Tibial nerve (tissue), 4 donors: Measurements from ENCODE around the gene LIAS. TPM values are rescaled to one million over a fixed set of nuclear protein-coding genes. Genes with fewer than 3 reads are reported as not detected.

Experiments
- DNase-seq, 2 donors: peaks; one replicate each; pipeline ENCODE4 v3.0.0-alpha.2; 2019; ENCODE audit warnings: low spot score in 2 of 2
- H3K27ac ChIP-seq, 4 donors: fragments of 200-600 bp; sonication (generic) in 3 of 4; one replicate each; pipeline ENCODE4 v1.5.1; 2017 to 2019; ENCODE audit warnings: mild to moderate bottlenecking in 1 of 4
- H3K27me3 ChIP-seq, 2 donors: fragments of 200-600 bp; sonication (generic) in 1 of 2; one replicate each; pipeline versions ENCODE4 v1.5.1 to v1.6.0; 2017 to 2019
- H3K36me3 ChIP-seq, 3 donors: fragments of 200-600 bp; sonication (generic); one replicate each; pipeline ENCODE4 v1.5.1; 2018 to 2019
- H3K4me1 ChIP-seq, 4 donors: fragments of 200-600 bp; sonication (generic) in 3 of 4; one replicate each; pipeline ENCODE4 v1.5.1; 2017 to 2019
- H3K4me3 ChIP-seq, 4 donors: fragments of 200-600 bp; sonication (generic) in 3 of 4; one replicate each; pipeline ENCODE4 v1.5.1; 2017 to 2019; ENCODE audit warnings: mild to moderate bottlenecking in 1 of 4, moderate library complexity in 1 of 4
- H3K9me3 ChIP-seq, 4 donors: fragments of 200-600 bp; sonication (generic) in 3 of 4; one replicate each; pipeline ENCODE4 v1.5.1; 2017 to 2019
- EP300 ChIP-seq, 2 donors: sonication (generic); formaldehyde crosslinking; IDR thresholded peaks; one replicate each; pipeline ENCODE4 v1.6.1; 2017; ENCODE audit warnings: antibody characterized with exemption in 2 of 2, mild to moderate bottlenecking in 1 of 2
- POLR2A ChIP-seq, 2 donors: fragments of 450-650 bp; IDR thresholded peaks; one replicate each; pipeline ENCODE4 v1.6.1; 2017; ENCODE audit warnings: antibody characterized with exemption in 2 of 2, mild to moderate bottlenecking in 2 of 2, moderate library complexity in 2 of 2
- WGBS, 2 donors: methylation state at CpG; one replicate each; pipeline ENCODE4 v1.1.5; 2018; 5-methylcytosine and 5-hydroxymethylcytosine counted together
- small RNA-seq: library from RNA; depleted of rRNA; stranded (forward); fragments of <200 nt; gene quantifications from one replicate; pipeline ENCODE3, GENCODE V24; 2016
- total RNA-seq, 4 donors: library from RNA; depleted of rRNA; stranded (reverse); fragments of >200 nt; gene quantifications; one replicate each; pipeline ENCODE4 v1.1.0, GENCODE V29; 2016
- TF ChIP-seq, protein P1 (sequence below), 5 experiments: fragments of 200-600 bp in 3 of 5; fragments of 450-650 bp in 2 of 5; sonication (generic) in 3 of 5; IDR thresholded peaks; one replicate each; pipeline ENCODE4 v1.5.1; 2016 to 2019; ENCODE audit warnings: antibody characterized with exemption in 5 of 5, mild to moderate bottlenecking in 3 of 5, moderate library complexity in 2 of 5

The LIAS gene
- total RNA-seq, 4 donors from 2014 or later = 9.3 to 11.2 (median 11.0) TPM

DNA sequence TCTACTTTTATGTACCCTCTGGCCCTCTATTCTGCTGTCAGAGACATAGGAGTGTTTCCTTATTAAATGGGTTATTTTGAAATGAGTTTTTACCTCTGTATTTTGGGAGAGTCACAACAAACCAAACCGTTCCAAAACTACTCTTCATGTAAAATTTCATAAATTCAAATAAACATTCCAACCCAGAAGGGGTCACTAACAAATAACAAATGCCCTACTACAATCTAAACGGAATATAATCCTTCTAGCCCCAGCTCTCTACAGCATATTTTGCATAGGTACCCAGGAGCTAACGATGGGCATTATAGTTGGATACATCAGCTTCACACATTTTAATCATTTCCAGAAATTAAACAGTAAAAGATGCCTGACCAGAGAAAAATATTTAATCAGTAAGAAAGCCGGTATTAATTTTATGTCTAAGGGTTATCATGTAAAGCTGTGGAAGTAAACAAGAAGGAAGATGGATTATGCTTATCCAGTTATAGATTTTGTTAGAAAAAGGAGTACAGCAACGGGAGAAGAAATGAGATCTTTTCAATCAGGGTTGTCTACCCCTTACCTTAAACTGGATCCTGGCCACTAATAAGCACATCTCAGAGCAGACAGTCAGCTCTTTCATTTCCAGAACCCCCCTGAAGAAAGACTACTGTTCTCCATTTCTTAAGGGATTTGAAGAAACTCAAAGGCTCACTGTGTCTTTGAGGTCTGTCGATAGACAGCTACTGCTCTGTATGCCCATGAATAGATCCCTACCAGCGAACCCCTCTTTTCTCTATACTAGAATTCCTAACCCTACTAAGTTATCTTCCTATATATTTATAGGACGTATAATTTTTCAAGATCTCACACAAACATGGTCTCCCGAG, 67.2 kb downstream of the LIAS start:
- DNase-seq = no peak
- H3K27ac ChIP-seq = peak overlapping the region; percentile 85 to 96 (median 92)
- 11 to 16% methylated on average over 9 of the region's 9 CpGs for WGBS, 2 donors
- H3K4me3 ChIP-seq = peak overlapping the region; percentile 66 to 91 (median 86)
- no peaks in the 10 kb centered on the region for H3K27me3 ChIP-seq
- H3K4me1 ChIP-seq = peaks cover 0 to 57% (median 11%) of the 10 kb centered on the region in 4 donors
- H3K36me3 ChIP-seq = peaks cover 0 to 9% (median 0%) of the 10 kb centered on the region in 3 donors
- TF ChIP-seq, protein P1, sequence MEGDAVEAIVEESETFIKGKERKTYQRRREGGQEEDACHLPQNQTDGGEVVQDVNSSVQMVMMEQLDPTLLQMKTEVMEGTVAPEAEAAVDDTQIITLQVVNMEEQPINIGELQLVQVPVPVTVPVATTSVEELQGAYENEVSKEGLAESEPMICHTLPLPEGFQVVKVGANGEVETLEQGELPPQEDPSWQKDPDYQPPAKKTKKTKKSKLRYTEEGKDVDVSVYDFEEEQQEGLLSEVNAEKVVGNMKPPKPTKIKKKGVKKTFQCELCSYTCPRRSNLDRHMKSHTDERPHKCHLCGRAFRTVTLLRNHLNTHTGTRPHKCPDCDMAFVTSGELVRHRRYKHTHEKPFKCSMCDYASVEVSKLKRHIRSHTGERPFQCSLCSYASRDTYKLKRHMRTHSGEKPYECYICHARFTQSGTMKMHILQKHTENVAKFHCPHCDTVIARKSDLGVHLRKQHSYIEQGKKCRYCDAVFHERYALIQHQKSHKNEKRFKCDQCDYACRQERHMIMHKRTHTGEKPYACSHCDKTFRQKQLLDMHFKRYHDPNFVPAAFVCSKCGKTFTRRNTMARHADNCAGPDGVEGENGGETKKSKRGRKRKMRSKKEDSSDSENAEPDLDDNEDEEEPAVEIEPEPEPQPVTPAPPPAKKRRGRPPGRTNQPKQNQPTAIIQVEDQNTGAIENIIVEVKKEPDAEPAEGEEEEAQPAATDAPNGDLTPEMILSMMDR (IDR thresholded peaks at IDR 0.05) = no peak
- TF ChIP-seq POLR2A (IDR thresholded peaks at IDR 0.05) = no peak
- no peak for TF ChIP-seq EP300 (IDR thresholded peaks at IDR 0.05)
- no peaks in the 10 kb centered on the region for H3K9me3 ChIP-seq

DNA sequence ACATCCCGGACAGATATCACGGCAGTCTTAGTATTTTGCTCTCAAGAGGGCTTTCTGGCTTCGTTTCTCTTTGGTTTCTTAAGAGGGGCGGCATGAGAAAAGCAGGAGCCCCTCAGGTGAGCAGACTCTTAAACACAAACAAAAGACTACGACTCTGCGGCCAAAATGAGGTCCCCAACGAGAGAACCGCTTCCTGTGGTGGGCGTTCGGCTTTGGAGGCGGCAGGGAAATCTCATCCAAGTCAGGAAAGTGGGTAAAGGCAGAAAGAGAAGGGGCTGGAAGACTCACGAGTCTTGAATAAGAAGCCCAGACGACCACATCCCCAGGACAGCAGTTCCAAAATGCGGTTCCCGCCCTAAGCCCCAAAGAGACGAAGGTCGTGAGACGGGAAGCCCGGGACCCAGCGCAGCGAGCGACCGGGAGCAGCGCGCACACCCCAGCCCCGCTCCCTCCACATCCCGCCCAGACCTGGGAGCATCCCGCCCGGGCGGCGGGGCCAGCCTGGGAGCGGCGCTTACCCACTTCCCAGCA, 68.0 kb downstream of the LIAS start:
- H3K9me3 ChIP-seq = no peaks in the 10 kb centered on the region
- peak overlapping the region; percentile 66 to 91 (median 86) for H3K4me3 ChIP-seq
- peak overlapping the region; percentile 85 to 96 (median 92) for H3K27ac ChIP-seq
- DNase-seq = peak in 1 of 2 donors; percentile 18
- H3K36me3 ChIP-seq = peaks cover 0 to 17% (median 0%) of the 10 kb centered on the region in 3 donors
- no peaks in the 10 kb centered on the region for H3K27me3 ChIP-seq
- TF ChIP-seq EP300 (IDR thresholded peaks at IDR 0.05) = no peak
- TF ChIP-seq, protein P1 (IDR thresholded peaks at IDR 0.05) = no peak
- TF ChIP-seq POLR2A (IDR thresholded peaks at IDR 0.05) = no peak
- H3K4me1 ChIP-seq = peaks cover 0 to 50% (median 11%) of the 10 kb centered on the region in 4 donors
- 0 to 1% methylated on average over 15 to 33 of the region's 33 CpGs for WGBS, 2 donors

DNA sequence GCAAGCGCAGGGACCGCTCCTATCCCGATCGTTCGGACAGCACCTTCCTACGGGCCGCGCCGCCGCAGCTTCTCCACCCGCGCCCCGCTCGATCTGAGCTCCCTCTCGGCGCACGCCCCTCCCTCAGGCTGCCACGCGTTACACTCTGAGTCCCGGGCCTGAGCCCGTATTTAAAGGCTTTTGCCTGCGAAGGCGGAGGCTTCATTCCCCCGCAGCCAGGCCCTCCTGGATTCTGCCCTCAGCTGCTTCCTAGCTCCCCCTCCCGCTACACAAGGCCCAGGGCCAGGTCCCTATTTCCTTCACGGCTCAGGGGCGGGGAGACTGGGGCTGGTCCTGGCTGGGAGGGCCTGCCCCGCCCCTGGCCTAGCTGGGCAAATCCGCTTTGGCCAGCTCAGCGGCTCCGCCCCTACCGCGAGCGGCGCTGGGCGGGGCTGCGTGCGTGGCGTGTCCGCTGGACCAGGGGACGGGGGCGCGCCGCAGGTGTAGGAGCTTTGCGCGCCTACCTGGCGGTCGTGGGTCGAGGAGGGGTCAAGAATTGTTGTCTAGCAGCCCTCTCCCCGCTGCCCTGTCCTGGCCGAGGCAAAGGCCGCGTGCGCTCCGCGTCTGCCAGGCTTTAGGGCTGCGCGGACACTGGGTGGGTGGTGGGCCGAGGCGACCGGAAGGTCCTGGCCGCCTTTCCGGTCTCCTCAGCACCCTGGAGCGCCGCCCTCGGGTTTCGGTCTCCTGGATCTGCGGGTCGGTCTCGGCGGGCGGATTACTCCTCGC, 68.6 kb downstream of the LIAS start, which contains the start of gene UGDH:
UGDH (minus strand) TSS at position 144 of the 765 bp plus-strand sequence. CDS start 5,927 bp downstream, outside the sequence.
- H3K27ac ChIP-seq = peak within 1 kb of the TSS; percentile 90 to 96 (median 92)
- H3K4me1 ChIP-seq = peaks cover 0 to 44% (median 11%) of the 10 kb centered on the region in 4 donors
- 0 to 1% methylated on average over 25 to 56 of the region's 73 CpGs for WGBS, 2 donors
- H3K9me3 ChIP-seq = no peaks in the 10 kb centered on the region
- peaks cover 0 to 24% (median 0%) of the 10 kb centered on the region in 3 donors for H3K36me3 ChIP-seq
- TF ChIP-seq, protein P1 (IDR thresholded peaks at IDR 0.05) = peak in 3 of 5 experiments; percentile 16 to 48 (median 29)
- TF ChIP-seq POLR2A (IDR thresholded peaks at IDR 0.05) = peak; percentile 67 to 94
- peak; percentile 51 to 98 for TF ChIP-seq EP300 (IDR thresholded peaks at IDR 0.05)
- no peaks in the 10 kb centered on the region for H3K27me3 ChIP-seq
- DNase-seq = peak; percentile 94
- H3K4me3 ChIP-seq = peak within 1 kb of the TSS; percentile 66 to 91 (median 86)

DNA sequence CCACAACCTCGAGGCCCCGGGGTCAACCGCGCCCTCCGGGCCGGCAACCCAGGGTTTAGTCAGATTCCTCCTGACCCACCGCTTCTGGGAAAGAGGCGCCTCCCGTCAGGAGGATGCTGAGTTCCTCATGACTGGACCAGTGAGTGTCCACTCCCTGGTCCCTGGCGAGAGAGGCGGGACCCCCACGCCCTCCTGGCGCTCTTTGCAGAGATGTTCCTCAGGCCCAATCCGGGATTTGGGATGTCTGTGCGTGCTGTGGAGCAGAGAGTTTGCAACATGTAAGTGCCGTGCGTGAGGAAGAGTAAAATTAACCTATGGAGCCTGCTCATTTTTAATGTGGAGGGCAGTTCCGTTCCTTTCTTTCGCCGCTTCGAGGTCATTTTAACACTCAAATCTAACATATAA, 69.2 kb downstream of the LIAS start:
- TF ChIP-seq, protein P1 (IDR thresholded peaks at IDR 0.05) = peak in 1 of 5 experiments; percentile 0
- TF ChIP-seq EP300 (IDR thresholded peaks at IDR 0.05) = no peak
- Histone ChIP-seq H3K9me3 (no peaks in the 10 kb centered on the region), H3K27ac (peak overlapping the region; percentile 90 to 96 (median 92)), H3K36me3 (peaks cover 0 to 29% (median 0%) of the 10 kb centered on the region in 3 donors), H3K4me1 (peaks cover 0 to 42% (median 11%) of the 10 kb centered on the region in 4 donors), H3K27me3 (no peaks in the 10 kb centered on the region), H3K4me3 (peak overlapping the region; percentile 66 to 91 (median 86))
- peak; percentile 61 to 78 for DNase-seq
- 1 to 8% methylated on average over 12 to 18 of the region's 21 CpGs for WGBS, 2 donors

Small RNA genes lying within 50 kb of the gene (small RNA-seq; reads per million reads assigned to genes)
- gene MIR5591 (not detected), gene RF00019 (not detected)

Other genes starting within 250 kb of the LIAS start
- gene RFC1, start 92.7 kb upstream of the LIAS start, total RNA-seq = 10 to 100 TPM; 23.3 to 85.9 (median 38.5) TPM
- gene KLB, start 52.1 kb upstream of the LIAS start, total RNA-seq = 10 to 100 TPM in 1 of 4 donors, 1 to 10 TPM in 3; 1.6 to 10.2 (median 3.4) TPM
- gene RPL9, start 134 bp upstream of the LIAS start, total RNA-seq = 1,000 to 10,000 TPM; 2,396 to 3,997 (median 2,918) TPM
- 100 to 1,000 TPM in 1 of 4 donors, 10 to 100 TPM in 3; 39.5 to 108 (median 64.4) TPM for gene UGDH, start 68.4 kb downstream of the LIAS start, total RNA-seq
- gene SMIM14, start 179.8 kb downstream of the LIAS start, total RNA-seq = 10 to 100 TPM; 26.7 to 42.6 (median 36.2) TPM
- gene UBE2K, start 239.1 kb downstream of the LIAS start, total RNA-seq = 10 to 100 TPM; 19.0 to 28.0 (median 24.5) TPM